ENCODE measurements around the gene SRC. TPM values are rescaled to one million over a fixed set of nuclear protein-coding genes. Genes with fewer than 3 reads are reported as not detected.
A peak's percentile ranks its signal among the peaks of the same experiment; 100 is the strongest.
"Not testable (repeated sequence)": the region's sequence is repeated elsewhere in the genome, so short reads cannot be mapped to it uniquely, and the experiment has no call there.

Gene SRC
- total RNA-seq, 3 donors from 2014 or later: 111 to 155 (median 132) TPM

GRCh38 chr20:37364927-37365272 is 19.0 kb downstream of the SRC start:
- no peaks in the 10 kb centered on the region for H3K9me3 ChIP-seq
- TF ChIP-seq, protein P1, sequence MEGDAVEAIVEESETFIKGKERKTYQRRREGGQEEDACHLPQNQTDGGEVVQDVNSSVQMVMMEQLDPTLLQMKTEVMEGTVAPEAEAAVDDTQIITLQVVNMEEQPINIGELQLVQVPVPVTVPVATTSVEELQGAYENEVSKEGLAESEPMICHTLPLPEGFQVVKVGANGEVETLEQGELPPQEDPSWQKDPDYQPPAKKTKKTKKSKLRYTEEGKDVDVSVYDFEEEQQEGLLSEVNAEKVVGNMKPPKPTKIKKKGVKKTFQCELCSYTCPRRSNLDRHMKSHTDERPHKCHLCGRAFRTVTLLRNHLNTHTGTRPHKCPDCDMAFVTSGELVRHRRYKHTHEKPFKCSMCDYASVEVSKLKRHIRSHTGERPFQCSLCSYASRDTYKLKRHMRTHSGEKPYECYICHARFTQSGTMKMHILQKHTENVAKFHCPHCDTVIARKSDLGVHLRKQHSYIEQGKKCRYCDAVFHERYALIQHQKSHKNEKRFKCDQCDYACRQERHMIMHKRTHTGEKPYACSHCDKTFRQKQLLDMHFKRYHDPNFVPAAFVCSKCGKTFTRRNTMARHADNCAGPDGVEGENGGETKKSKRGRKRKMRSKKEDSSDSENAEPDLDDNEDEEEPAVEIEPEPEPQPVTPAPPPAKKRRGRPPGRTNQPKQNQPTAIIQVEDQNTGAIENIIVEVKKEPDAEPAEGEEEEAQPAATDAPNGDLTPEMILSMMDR (IDR thresholded peaks at IDR 0.05): no peak
- H3K36me3 ChIP-seq (ENCODE audit: low read depth): no peaks in the 10 kb centered on the region
- no peak overlapping the region for H3K4me3 ChIP-seq
- intact Hi-C loops (cut with DNase I, micrococcal nuclease): no loop called here
- H3K4me1 ChIP-seq (ENCODE audit: low read depth): no peaks in the 10 kb centered on the region
- ATAC-seq (no peak), DNase-seq (no peak)

- ATAC-seq (peak; percentile 42), DNase-seq (no peak)
- Histone ChIP-seq H3K9me3 (no peaks in the 10 kb centered on the region), H3K4me3 (no peak overlapping the region), H3K4me1 (ENCODE audit: low read depth) (no peaks in the 10 kb centered on the region), H3K36me3 (ENCODE audit: low read depth) (no peaks in the 10 kb centered on the region)
- intact Hi-C loops (cut with DNase I, micrococcal nuclease): no loop called here
- TF ChIP-seq, protein P1 (IDR thresholded peaks at IDR 0.05): no peak
Measured at GRCh38 chr20:37365760-37366638, 20.1 kb downstream of the SRC start.

DNA sequence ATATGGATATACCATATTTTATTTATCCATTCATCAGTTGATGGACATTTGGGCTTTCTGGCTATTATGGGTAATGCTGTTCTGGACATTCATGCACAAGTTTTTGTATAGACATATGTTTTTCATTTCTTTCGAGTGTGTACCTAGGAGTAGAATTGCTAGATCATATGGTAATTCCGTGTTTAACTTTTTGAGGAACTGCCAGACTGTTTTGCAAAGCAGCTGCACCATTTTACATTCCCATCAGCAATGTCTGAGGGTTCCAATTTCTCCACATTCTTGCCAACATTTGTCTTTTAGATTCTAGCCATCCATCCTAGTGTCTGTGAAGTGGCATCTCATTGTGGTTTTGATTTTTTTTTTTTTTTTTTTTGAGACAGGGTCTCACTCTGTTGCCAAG is 20.8 kb downstream of the SRC start:
- H3K36me3 ChIP-seq (ENCODE audit: low read depth): no peaks in the 10 kb centered on the region
- intact Hi-C loops (cut with DNase I, micrococcal nuclease): no loop called here
- no peaks in the 10 kb centered on the region for H3K4me1 ChIP-seq (ENCODE audit: low read depth)
- DNase-seq (no peak), ATAC-seq (no peak)
- H3K9me3 ChIP-seq: no peaks in the 10 kb centered on the region
- H3K4me3 ChIP-seq: no peak overlapping the region
- TF ChIP-seq, protein P1 (IDR thresholded peaks at IDR 0.05): no peak

- no peak for ATAC-seq
- TF ChIP-seq, protein P1 (IDR thresholded peaks at IDR 0.05): no peak
- intact Hi-C loops (cut with DNase I, micrococcal nuclease): no loop called here
Measured at GRCh38 chr20:37369846-37370245, 23.9 kb downstream of the SRC start.

GRCh38 chr20:37371845-37372244 is 25.9 kb downstream of the SRC start:
- peak in 1 of 3 donors; percentile 27 for DNase-seq

More at GRCh38 chr20:37369846-37370245, 23.9 kb downstream of the SRC start:
- Histone ChIP-seq H3K9me3 (no peaks in the 10 kb centered on the region), H3K4me3 (no peak overlapping the region), H3K4me1 (ENCODE audit: low read depth) (no peaks in the 10 kb centered on the region), H3K36me3 (ENCODE audit: low read depth) (no peaks in the 10 kb centered on the region)
- no peak for DNase-seq

DNA sequence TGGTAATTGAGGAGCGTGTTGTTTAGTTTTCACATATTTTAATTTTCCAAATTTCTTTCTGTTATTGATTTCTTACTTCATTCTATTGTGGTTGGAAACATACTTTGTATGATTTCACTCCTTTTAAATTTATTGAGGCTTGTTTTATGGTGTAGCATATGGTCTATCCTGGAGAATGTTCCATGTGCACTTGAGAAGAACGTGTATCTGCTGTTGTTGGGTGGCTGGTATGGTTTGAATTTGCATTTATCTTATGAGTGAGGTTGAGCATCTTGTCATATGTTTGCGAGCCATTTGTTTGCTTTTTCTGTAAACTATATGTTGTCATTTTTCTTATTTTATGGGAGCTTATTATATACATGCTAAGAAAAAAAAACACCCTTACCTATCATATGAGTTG is 26.5 kb downstream of the SRC start:
- ATAC-seq: no peak
- Histone ChIP-seq H3K36me3 (ENCODE audit: low read depth) (no peaks in the 10 kb centered on the region), H3K9me3 (no peaks in the 10 kb centered on the region), H3K4me3 (no peak overlapping the region), H3K4me1 (ENCODE audit: low read depth) (no peaks in the 10 kb centered on the region)
- no peak for DNase-seq
- TF ChIP-seq, protein P1 (IDR thresholded peaks at IDR 0.05): no peak
- intact Hi-C loops (cut with DNase I, micrococcal nuclease): no loop called here

More at GRCh38 chr20:37371845-37372244, 25.9 kb downstream of the SRC start:
- H3K4me1 ChIP-seq (ENCODE audit: low read depth); H3K4me3 ChIP-seq; H3K9me3 ChIP-seq; intact Hi-C loops (cut with DNase I, micrococcal nuclease); H3K36me3 ChIP-seq (ENCODE audit: low read depth); ATAC-seq: not testable (repeated sequence)

Data from mucosa of descending colon (tissue), 3 donors.